ENCODE results near the gene RELCH. TPM values are rescaled to one million over a fixed set of nuclear protein-coding genes. Genes with fewer than 3 reads are reported as not detected.

RELCH gene
- total RNA-seq, 2 donors from 2014 or later, result 21.5 to 26.6 TPM

GRCh38 chr18:62324181-62324828 lies 137.2 kb downstream of the RELCH start:
- Mint-ChIP-seq H3K36me3 (peaks cover 0 to 9% of the 10 kb centered on the region in 2 donors), H3K9me3 (no peaks in the 10 kb centered on the region), H3K27ac (peak overlapping the region in 1 of 2 donors; percentile 74)
- no peak for DNase-seq (ENCODE audit: low spot score in 2 of 2)
- ATAC-seq, result no peak

- ATAC-seq (peak; percentile 80 to 86), DNase-seq (ENCODE audit: low spot score in 2 of 2) (peak in 1 of 2 donors; percentile 84)
- Mint-ChIP-seq H3K27ac (peak within 1 kb of the TSS in 1 of 2 donors; percentile 74), H3K36me3 (peaks cover 0 to 11% of the 10 kb centered on the region in 2 donors), H3K9me3 (no peaks in the 10 kb centered on the region)
These were observed 138.1 kb downstream of the RELCH start, which contains the start of gene TNFRSF11A for GRCh38 chr18:62324917-62325805. Gene TNFRSF11A (plus strand): TSS chr18:62325310. CDS start chr18:62325353, 43 bp downstream.

- Mint-ChIP-seq H3K36me3 (peaks cover 0 to 17% of the 10 kb centered on the region in 2 donors), H3K9me3 (no peaks in the 10 kb centered on the region), H3K27ac (no peak overlapping the region)
- DNase-seq (ENCODE audit: low spot score in 2 of 2) (peak in 1 of 2 donors; percentile 45), ATAC-seq (peak in 1 of 2 donors; percentile 15)
These were observed 139.0 kb downstream of the RELCH start for GRCh38 chr18:62325806-62326645.

GRCh38 chr18:62326646-62327348 lies 139.7 kb downstream of the RELCH start:
- Mint-ChIP-seq H3K27ac (no peak overlapping the region), H3K9me3 (no peaks in the 10 kb centered on the region), H3K36me3 (peaks cover 0 to 17% of the 10 kb centered on the region in 2 donors)
- no peak for ATAC-seq
- no peak for DNase-seq (ENCODE audit: low spot score in 2 of 2)

- Mint-ChIP-seq H3K9me3 (no peaks in the 10 kb centered on the region), H3K36me3 (peaks cover 0 to 17% of the 10 kb centered on the region in 2 donors), H3K27ac (no peak overlapping the region)
- no peak for ATAC-seq
- no peak for DNase-seq (ENCODE audit: low spot score in 2 of 2)
These were observed 140.9 kb downstream of the RELCH start for GRCh38 chr18:62327977-62328376.

- DNase-seq (ENCODE audit: low spot score in 2 of 2) (no peak), ATAC-seq (no peak)
- H3K9me3 Mint-ChIP-seq, result no peaks in the 10 kb centered on the region
- peaks cover 0 to 17% of the 10 kb centered on the region in 2 donors for H3K36me3 Mint-ChIP-seq
- no peak overlapping the region for H3K27ac Mint-ChIP-seq
These were observed 141.8 kb downstream of the RELCH start for GRCh38 chr18:62328586-62329525.

GRCh38 chr18:62329691-62330454 lies 142.8 kb downstream of the RELCH start:
- Mint-ChIP-seq H3K36me3 (peaks cover 0 to 17% of the 10 kb centered on the region in 2 donors), H3K27ac (no peak overlapping the region), H3K9me3 (no peaks in the 10 kb centered on the region)
- DNase-seq (ENCODE audit: low spot score in 2 of 2) (peak in 1 of 2 donors; percentile 30), ATAC-seq (peak; percentile 60 to 65)

GRCh38 chr18:62330650-62331049 lies 143.6 kb downstream of the RELCH start:
- ATAC-seq, result no peak
- peaks cover 0 to 17% of the 10 kb centered on the region in 2 donors for H3K36me3 Mint-ChIP-seq

GRCh38 chr18:62331581-62332356 lies 144.7 kb downstream of the RELCH start:
- H3K36me3 Mint-ChIP-seq, result peaks cover 0 to 8% of the 10 kb centered on the region in 2 donors
- DNase-seq (ENCODE audit: low spot score in 2 of 2), result no peak
- H3K9me3 Mint-ChIP-seq, result no peaks in the 10 kb centered on the region
- ATAC-seq, result peak in 1 of 2 donors; percentile 35
- no peak overlapping the region for H3K27ac Mint-ChIP-seq

More at GRCh38 chr18:62330650-62331049, 143.6 kb downstream of the RELCH start:
- Mint-ChIP-seq H3K9me3 (no peaks in the 10 kb centered on the region), H3K27ac (no peak overlapping the region)
- DNase-seq (ENCODE audit: low spot score in 2 of 2), result no peak

GRCh38 chr18:62332431-62332830 lies 145.4 kb downstream of the RELCH start:
- no peaks in the 10 kb centered on the region for H3K9me3 Mint-ChIP-seq
- DNase-seq (ENCODE audit: low spot score in 2 of 2) (no peak), ATAC-seq (no peak)
- no peak overlapping the region for H3K27ac Mint-ChIP-seq
- H3K36me3 Mint-ChIP-seq, result peaks cover 0 to 8% of the 10 kb centered on the region in 2 donors

- DNase-seq (ENCODE audit: low spot score in 2 of 2) (no peak), ATAC-seq (no peak)
- Mint-ChIP-seq H3K9me3 (no peaks in the 10 kb centered on the region), H3K27ac (peak overlapping the region in 1 of 2 donors; percentile 66), H3K36me3 (peaks cover 0 to 8% of the 10 kb centered on the region in 2 donors)
These were observed 146.1 kb downstream of the RELCH start for GRCh38 chr18:62332964-62333695.

GRCh38 chr18:62334120-62334519 lies 147.1 kb downstream of the RELCH start:
- H3K36me3 Mint-ChIP-seq, result peaks cover 0 to 8% of the 10 kb centered on the region in 2 donors
- DNase-seq (ENCODE audit: low spot score in 2 of 2) (no peak), ATAC-seq (no peak)
- no peak overlapping the region for H3K27ac Mint-ChIP-seq
- no peaks in the 10 kb centered on the region for H3K9me3 Mint-ChIP-seq

- H3K36me3 Mint-ChIP-seq, result peaks cover 0 to 2% of the 10 kb centered on the region in 2 donors
These were observed 148.4 kb downstream of the RELCH start for GRCh38 chr18:62335494-62335893.

More at GRCh38 chr18:62335494-62335893, 148.4 kb downstream of the RELCH start:
- ATAC-seq (no peak), DNase-seq (ENCODE audit: low spot score in 2 of 2) (no peak)
- Mint-ChIP-seq H3K9me3 (no peaks in the 10 kb centered on the region), H3K27ac (no peak overlapping the region)
